Effector memory CD8-positive, alpha-beta T cell (primary cell): ENCODE measurements around the gene CD276.
"Not testable (repeated sequence)": the region's sequence is repeated elsewhere in the genome, so short reads cannot be mapped to it uniquely, and the experiment has no call there.

Experiments used
- ATAC-seq: fragments of 150-1000 bp; cut with Tn5 transposase; replicated peaks from 2 replicates; pipeline ENCODE4 v1.10.0; 2021; ENCODE audit warnings: mild to moderate bottlenecking, moderate library complexity
- DNase-seq, 3 experiments: peaks; one replicate each; pipeline ENCODE4 v3.0.0; 2021
- H3K27ac Mint-ChIP-seq, 2 donors: one replicate each; pipeline ENCODE4 v1.8.0; 2022; ENCODE audit warnings: mild to moderate bottlenecking in 2 of 2, mixed read lengths in 2 of 2, moderate library complexity in 2 of 2
- H3K27me3 Mint-ChIP-seq, 2 donors: one replicate each; pipeline ENCODE4 v1.8.0; 2022; ENCODE audit warnings: mixed read lengths in 2 of 2
- H3K36me3 Mint-ChIP-seq: one replicate; pipeline ENCODE4 v1.8.0; 2022; ENCODE audit warnings: mild to moderate bottlenecking, moderate library complexity, mixed read lengths; ENCODE audit not compliant: insufficient read depth
- H3K4me1 Mint-ChIP-seq, 2 donors: one replicate each; pipeline ENCODE4 v1.8.0; 2022; ENCODE audit warnings: low read depth in 2 of 2, mixed read lengths in 2 of 2
- H3K4me3 Mint-ChIP-seq, 2 donors: one replicate each; pipeline ENCODE4 v1.8.0; 2022; ENCODE audit warnings: mild to moderate bottlenecking in 2 of 2, mixed read lengths in 2 of 2, moderate library complexity in 2 of 2
- H3K9me3 Mint-ChIP-seq, 2 donors: one replicate each; pipeline ENCODE4 v1.8.0; 2022; ENCODE audit warnings: mixed read lengths in 2 of 2

The CD276 gene

DNA sequence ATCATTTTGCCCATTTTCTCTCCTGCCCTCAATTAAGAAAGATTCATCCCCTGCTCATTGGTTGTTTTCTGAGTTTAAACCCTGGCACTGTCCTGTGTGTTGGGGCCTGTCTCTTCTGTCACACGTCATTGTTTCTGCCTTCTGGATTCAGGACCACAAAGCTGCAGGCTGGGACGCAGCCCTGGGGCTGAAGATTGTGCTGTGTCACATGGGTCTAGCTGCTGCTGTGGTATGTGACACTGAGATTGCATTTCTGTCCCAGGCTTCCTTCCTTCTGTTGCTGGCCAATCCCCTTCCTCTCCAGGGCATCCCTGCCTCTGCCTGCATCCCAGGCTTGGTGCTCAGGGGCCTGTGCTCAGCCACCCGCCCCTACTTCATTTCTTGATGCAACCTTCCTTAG, 40.0 kb downstream of the CD276 start:
- Mint-ChIP-seq H3K9me3 (no peaks in the 10 kb centered on the region), H3K27ac (no peak overlapping the region), H3K27me3 (peaks cover 59 to 90% of the 10 kb centered on the region in 2 donors), H3K4me3 (no peak overlapping the region), H3K4me1 (no peaks in the 10 kb centered on the region), H3K36me3 (no peaks in the 10 kb centered on the region)
- DNase-seq, result no peak
- ATAC-seq, result no peak

DNA sequence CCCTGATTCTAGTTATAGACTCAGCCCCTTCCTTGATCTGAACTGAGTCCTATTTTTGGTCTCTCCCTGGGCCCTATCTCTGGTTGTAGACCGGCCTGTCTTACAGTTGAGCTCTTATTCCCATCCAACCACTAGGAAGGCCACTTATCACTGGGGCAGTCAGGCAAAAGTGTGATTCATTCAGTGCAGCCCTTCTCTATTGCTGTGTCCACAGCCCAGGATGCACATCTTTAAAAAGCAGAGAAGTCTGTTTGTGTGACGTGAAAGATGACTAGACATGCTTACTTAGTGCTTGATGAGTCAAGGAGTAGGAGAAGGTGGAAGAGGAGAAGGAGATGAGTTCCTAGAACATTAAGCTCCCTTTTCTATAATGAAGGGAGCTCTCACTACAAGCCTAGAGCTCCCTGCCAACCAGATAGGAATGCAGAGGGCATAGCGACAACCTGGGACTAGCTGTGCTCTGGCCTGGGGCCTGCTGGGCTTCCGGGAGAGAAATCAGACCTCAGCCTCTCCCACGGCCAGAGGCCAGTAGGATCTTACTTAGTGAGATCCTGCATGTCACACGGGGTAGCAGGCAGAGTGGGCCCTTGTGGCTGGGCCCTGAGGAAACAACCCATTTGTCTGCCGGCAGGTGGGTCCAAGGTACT, 43.3 kb downstream of the CD276 start:
- Mint-ChIP-seq H3K27me3 (peaks cover 31 to 62% of the 10 kb centered on the region in 2 donors), H3K4me3 (no peak overlapping the region), H3K9me3 (no peaks in the 10 kb centered on the region), H3K4me1 (no peaks in the 10 kb centered on the region), H3K36me3 (peaks cover 5% of the 10 kb centered on the region), H3K27ac (no peak overlapping the region)
- DNase-seq (no peak), ATAC-seq (no peak)

DNA sequence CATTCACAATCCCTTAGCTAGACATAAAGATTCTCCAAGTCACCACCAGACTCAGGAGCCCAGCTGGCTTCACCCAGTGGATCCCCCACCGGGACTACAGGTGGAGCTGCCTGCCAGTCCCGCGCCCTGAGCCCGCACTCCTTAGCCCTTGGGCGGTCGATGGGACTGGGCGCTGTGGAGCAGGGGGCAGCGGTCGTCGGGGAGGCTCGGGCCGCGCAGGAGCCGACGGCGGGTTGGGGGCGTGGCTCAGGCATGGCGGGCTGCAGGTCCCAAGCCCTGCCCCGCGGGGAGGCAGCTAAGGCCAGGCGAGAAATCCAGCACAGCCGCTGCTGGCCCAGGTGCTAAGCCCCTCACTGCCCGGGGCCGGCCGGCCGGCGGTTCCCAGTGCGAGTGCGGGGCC, 47.9 kb downstream of the CD276 start:
- peaks cover 26 to 43% of the 10 kb centered on the region in 2 donors for H3K27me3 Mint-ChIP-seq
- H3K27ac Mint-ChIP-seq, H3K9me3 Mint-ChIP-seq, DNase-seq, H3K4me1 Mint-ChIP-seq, H3K36me3 Mint-ChIP-seq, ATAC-seq, H3K4me3 Mint-ChIP-seq: not testable (repeated sequence)

DNA sequence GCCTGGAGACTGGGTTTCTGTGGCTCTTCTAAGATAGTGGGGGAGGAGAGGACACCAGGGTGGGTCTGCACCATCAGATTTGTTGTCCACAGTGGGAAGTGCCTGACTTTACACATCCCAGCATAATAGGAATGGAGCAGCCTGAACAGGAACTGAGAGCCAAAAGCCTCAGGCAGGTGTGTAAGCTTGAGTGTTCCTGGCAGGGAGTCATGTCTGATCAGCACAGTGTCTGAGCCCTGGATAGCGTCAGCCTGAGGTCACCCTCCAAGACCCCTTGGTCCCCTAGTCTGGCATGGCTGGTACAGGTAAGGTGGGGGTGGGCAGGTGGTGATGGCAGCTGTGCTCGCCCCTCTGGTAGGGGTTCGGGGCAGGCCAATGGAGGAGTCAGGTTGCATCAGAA, 48.7 kb downstream of the CD276 start:
- ATAC-seq, result no peak
- H3K9me3 Mint-ChIP-seq, result no peaks in the 10 kb centered on the region

DNA sequence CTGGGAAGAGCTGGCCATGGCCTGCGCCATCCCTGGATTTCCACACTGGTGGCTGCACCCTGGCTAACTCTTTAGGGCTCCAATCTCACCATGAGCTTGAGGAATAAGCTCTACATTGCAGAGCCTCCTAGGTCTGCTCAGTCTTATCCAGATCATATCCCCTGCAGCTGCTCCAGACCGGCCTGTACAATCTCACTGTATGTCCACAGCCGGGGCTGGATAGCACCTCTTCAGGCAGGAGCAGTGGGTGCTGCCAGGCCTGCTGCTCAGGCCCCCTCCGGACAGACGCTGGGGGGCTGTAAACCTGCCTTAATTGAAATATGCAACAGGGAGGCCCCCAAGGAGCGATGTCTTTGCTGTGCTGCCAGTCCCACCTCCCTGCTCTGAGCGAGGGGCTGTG, 53.4 kb downstream of the CD276 start:
- no peaks in the 10 kb centered on the region for H3K36me3 Mint-ChIP-seq
- no peak for ATAC-seq
- H3K4me1 Mint-ChIP-seq, result no peaks in the 10 kb centered on the region
- no peak overlapping the region for H3K4me3 Mint-ChIP-seq
- no peak for DNase-seq
- peaks cover 31 to 78% of the 10 kb centered on the region in 2 donors for H3K27me3 Mint-ChIP-seq
- no peak overlapping the region for H3K27ac Mint-ChIP-seq
- H3K9me3 Mint-ChIP-seq, result no peaks in the 10 kb centered on the region

More for the DNA sequence above, 48.7 kb downstream of the CD276 start:
- Mint-ChIP-seq H3K27ac (no peak overlapping the region), H3K4me3 (no peak overlapping the region), H3K27me3 (peaks cover 24 to 45% of the 10 kb centered on the region in 2 donors), H3K36me3 (peaks cover 5% of the 10 kb centered on the region), H3K4me1 (no peaks in the 10 kb centered on the region)
- DNase-seq, result no peak

DNA sequence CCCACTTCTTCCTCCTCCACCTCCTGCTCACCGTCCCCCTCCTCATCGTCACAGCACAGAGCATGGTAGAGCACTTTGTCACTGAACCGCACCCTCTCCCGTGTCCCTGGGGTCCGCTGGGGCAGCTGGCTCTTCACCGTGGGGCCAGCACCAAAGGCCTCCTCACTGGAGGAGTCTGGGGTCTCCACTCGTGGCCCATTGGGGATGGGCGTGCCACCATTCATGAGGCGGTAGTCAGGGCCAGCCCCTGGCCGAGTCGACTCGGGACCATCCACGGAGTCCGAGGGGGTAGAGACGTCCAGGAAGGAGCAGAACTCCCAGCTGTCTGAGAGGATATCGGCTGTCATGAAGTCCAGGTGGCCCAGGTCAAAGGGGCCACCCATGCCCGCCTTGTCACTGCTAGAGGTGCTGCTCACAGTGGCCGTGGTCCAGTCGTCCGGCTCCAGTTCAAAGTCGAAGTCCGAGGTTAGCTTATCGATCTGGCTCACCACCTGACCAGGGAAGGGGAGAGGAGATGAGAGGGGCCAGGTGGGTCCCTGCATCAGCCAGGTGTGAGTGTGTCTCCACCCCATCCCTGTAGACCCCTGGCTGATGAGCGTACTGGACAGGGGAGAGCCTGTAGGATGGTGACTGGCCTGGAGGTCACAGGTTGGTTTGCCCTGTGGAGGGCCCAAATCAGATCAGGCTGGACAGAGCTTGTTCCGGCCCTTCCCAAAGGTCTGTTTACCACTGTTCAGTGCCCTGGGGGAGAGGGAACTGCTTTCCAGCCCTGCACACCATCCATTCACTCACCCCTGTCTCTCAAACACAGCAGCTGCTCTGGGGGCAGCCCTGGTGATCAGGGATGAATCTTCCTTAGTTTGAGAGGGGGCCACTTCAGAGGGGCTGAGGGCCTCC, 56.2 kb downstream of the CD276 start:
- no peak overlapping the region for H3K27ac Mint-ChIP-seq
- H3K4me3 Mint-ChIP-seq, result no peak overlapping the region

DNA sequence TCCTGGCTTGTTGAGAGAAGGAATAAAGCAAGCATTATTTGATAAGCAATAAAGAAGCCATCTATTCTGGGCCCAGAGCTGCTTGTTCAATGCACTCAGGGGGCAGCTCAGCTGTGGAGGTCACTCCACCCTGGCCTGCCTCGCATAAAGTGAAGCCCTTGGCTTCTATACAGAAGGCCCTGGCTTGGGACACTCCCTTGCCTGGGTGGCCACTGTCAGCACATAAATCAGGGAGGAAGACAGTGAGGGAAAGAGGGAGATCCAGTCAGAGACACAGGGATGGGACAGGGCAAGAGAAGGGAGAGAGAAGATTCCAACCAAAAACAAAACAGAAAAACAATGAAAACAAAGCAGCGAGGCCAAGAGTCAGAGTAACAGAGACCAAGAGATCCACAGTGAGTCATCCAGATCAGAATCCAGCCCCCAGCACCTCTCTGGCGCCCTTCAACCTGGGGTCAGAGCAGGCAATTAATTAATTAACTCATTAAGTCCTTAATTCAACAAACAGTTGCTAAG, 57.2 kb downstream of the CD276 start:
- Mint-ChIP-seq H3K4me3 (no peak overlapping the region), H3K36me3 (peaks cover 3% of the 10 kb centered on the region), H3K4me1 (no peaks in the 10 kb centered on the region), H3K9me3 (no peaks in the 10 kb centered on the region), H3K27me3 (peaks cover 25 to 87% of the 10 kb centered on the region in 2 donors), H3K27ac (no peak overlapping the region)
- DNase-seq (no peak), ATAC-seq (no peak)

More for the DNA sequence above, 56.2 kb downstream of the CD276 start:
- Mint-ChIP-seq H3K4me1 (no peaks in the 10 kb centered on the region), H3K36me3 (peaks cover 3% of the 10 kb centered on the region), H3K9me3 (no peaks in the 10 kb centered on the region), H3K27me3 (peaks cover 26 to 87% of the 10 kb centered on the region in 2 donors)
- ATAC-seq (no peak), DNase-seq (no peak)

DNA sequence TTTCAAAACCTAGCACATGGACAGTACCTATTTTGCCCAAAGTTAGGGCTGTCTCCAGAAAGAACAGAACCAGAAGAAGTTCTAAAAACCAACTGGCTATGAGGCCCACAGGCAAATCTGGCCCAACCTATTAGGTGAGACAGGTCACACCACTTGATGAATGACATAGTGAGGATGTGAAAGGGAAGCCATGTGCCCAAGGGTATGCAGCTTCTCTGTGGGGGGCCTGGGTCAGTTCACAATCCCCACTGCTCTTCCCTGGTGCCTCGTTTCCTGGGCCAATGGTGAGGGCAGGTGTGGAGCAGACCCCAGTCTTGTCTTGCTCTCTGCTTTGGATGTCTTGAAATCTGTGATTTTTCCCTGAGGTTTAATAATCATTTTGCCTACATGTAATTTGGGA, 60.1 kb downstream of the CD276 start:
- H3K36me3 Mint-ChIP-seq, result peaks cover 3% of the 10 kb centered on the region
- no peaks in the 10 kb centered on the region for H3K9me3 Mint-ChIP-seq
- peaks cover 41 to 91% of the 10 kb centered on the region in 2 donors for H3K27me3 Mint-ChIP-seq
- DNase-seq (no peak), ATAC-seq (no peak)
- no peak overlapping the region for H3K27ac Mint-ChIP-seq
- no peaks in the 10 kb centered on the region for H3K4me1 Mint-ChIP-seq
- H3K4me3 Mint-ChIP-seq, result no peak overlapping the region

DNA sequence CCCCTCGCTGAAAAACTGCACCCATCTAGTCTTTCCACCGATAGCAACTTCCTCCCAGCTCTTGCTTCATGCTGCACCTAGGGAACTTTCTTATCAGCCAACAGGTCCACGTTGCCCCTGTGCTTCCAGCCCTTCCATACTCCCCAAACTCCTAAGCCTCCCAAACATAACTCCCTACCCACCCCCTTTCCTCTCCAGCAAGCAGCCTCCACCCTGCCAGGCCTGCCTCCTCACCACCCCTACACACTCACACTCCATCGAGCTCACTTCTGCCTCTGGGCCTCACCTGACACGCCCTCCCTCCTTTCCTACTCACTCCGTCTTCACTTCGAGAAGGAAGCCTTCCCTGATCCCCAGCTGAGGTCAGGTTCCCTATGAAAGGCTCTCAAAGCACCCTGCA, 60.9 kb downstream of the CD276 start:
- Mint-ChIP-seq H3K36me3 (peaks cover 3% of the 10 kb centered on the region), H3K27ac (no peak overlapping the region), H3K4me3 (no peak overlapping the region), H3K27me3 (peaks cover 49 to 91% of the 10 kb centered on the region in 2 donors), H3K9me3 (no peaks in the 10 kb centered on the region), H3K4me1 (no peaks in the 10 kb centered on the region)
- ATAC-seq (no peak), DNase-seq (no peak)

DNA sequence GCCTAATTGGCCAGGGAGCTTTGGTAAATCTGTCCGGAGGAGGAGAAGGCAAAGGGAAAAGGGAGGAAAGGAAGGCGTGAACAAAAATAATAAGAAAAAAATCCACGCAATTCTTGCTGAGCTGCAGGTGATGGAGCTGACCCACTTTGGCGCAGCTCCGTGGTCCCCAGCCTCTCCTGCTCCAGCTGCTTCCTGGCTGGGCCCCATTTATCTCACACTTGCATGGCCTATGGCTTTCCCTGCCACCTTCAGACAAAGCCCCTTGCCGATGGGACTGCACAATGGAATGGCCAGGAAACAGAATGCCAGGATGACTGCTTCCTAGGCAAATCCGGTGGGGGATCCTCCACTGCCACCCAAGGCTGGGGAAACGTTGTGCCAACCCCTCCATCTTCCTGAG, 62.1 kb downstream of the CD276 start:
- peaks cover 59 to 91% of the 10 kb centered on the region in 2 donors for H3K27me3 Mint-ChIP-seq

DNA sequence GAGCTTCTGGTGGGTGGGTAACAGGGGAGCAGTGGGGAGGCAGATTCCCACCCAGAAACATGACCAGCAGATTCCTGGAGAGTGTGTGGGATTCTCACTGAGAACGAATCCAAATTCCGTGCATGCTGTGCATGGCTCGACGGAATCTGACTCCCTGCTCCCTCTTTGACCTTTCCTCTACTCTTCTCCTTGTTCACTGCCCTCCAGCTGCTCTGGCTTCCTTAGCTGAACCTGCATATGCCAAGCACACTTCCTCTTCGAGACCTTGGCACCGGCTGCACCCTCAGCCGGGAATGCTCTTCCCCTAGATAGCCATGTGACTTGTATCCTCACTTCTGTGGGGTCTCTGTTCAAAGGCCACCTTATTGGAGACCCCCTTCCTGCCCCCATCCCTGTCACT, 62.7 kb downstream of the CD276 start:
- Mint-ChIP-seq H3K36me3 (peaks cover 3% of the 10 kb centered on the region), H3K27ac (no peak overlapping the region), H3K27me3 (peaks cover 58 to 91% of the 10 kb centered on the region in 2 donors), H3K4me3 (no peak overlapping the region), H3K4me1 (no peaks in the 10 kb centered on the region), H3K9me3 (no peaks in the 10 kb centered on the region)
- ATAC-seq (no peak), DNase-seq (no peak)

More for the DNA sequence above, 62.1 kb downstream of the CD276 start:
- H3K27ac Mint-ChIP-seq, result no peak overlapping the region
- H3K36me3 Mint-ChIP-seq, result peaks cover 3% of the 10 kb centered on the region
- DNase-seq (no peak), ATAC-seq (no peak)
- no peak overlapping the region for H3K4me3 Mint-ChIP-seq
- H3K9me3 Mint-ChIP-seq, result no peaks in the 10 kb centered on the region
- no peaks in the 10 kb centered on the region for H3K4me1 Mint-ChIP-seq

DNA sequence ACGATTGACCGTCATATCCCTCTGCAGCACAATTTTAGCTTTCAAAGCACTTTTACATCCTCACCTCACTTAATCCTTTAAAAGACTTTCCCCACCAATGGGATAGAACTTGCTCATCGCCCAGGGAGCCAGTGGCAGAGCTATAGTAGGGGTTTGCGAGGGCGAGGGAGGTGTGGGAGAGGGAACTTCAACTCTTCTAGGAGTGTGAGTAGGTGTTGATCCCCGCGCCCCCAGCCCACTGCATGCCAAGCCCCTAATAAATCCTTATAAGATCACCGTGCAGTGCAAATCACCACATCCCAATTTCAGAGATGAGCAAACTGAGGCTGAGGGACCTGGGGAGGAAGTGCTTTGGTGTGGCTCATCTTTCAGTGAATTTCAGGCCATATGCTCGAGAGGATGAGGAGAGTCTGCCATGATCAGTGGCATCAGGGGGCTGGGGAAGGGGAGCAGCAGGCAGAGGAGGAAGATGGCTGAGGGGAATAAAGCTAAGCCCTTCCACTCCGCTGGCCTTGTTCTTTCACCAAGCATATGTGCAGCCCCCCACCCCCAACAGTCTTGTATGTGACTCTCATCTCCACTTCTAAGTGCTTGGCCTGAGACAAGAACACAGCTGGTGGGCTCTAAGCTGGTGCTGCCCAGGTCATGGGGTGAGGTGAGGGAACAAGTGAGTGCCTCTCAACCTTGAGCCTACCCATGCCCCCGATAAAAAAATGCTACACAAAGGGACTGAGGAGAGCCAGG, 63.8 kb downstream of the CD276 start:
- ATAC-seq, result no peak
- Mint-ChIP-seq H3K27me3 (peaks cover 58 to 80% of the 10 kb centered on the region in 2 donors), H3K9me3 (no peaks in the 10 kb centered on the region), H3K27ac (no peak overlapping the region), H3K4me3 (no peak overlapping the region), H3K4me1 (no peaks in the 10 kb centered on the region), H3K36me3 (peaks cover 3% of the 10 kb centered on the region)
- no peak for DNase-seq

DNA sequence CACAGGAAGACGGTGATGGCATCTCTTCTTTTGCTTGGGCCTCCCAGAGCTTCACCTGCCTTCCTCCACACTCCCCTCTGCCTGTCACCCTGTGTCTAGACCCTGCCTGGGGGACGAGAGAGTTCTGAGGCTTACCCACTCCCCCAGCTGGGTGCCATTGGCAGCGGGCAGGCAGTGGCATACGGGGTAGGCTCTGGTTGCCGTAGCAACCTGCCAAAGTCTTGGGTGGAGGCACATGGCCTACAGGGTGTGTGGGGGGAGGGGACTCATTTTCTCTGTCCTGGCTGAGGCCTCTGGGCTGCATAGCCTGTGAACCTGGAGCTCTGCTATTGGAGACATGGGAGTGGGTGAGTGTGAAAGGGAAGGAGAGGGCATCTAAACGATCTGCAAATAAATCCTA, 64.5 kb downstream of the CD276 start:
- H3K27me3 Mint-ChIP-seq, result peaks cover 63 to 85% of the 10 kb centered on the region in 2 donors
- ATAC-seq, result no peak
- no peak for DNase-seq
- no peak overlapping the region for H3K4me3 Mint-ChIP-seq
- H3K36me3 Mint-ChIP-seq, result peaks cover 3% of the 10 kb centered on the region
- H3K4me1 Mint-ChIP-seq, result peaks cover 0 to 3% of the 10 kb centered on the region in 2 donors
- H3K9me3 Mint-ChIP-seq, result no peaks in the 10 kb centered on the region
- no peak overlapping the region for H3K27ac Mint-ChIP-seq
